ENCODE results near the gene CREB3.
A peak's percentile ranks its signal among the peaks of the same experiment; 100 is the strongest.

Gene CREB3

GRCh38 chr9:35771943-35772342, 39.5 kb downstream of the CREB3 start:
- no peaks in the 10 kb centered on the region; the same call in 1 of the 2 replicates for H3K36me3 ChIP-seq (replicated peaks)
- no peak overlapping the region for H3K4me3 ChIP-seq
- in situ Hi-C loops (cut with MboI; ENCODE audit: low sequenced_read_pairs) = no loop called here
- H3K4me1 ChIP-seq = peaks cover 37% of the 10 kb centered on the region
- no peak for DNase-seq (ENCODE audit: low spot score in 2 of 2)
- H3K9me3 ChIP-seq = no peaks in the 10 kb centered on the region
- H3K27me3 ChIP-seq (ENCODE audit: low read depth) = no peaks in the 10 kb centered on the region

DNA sequence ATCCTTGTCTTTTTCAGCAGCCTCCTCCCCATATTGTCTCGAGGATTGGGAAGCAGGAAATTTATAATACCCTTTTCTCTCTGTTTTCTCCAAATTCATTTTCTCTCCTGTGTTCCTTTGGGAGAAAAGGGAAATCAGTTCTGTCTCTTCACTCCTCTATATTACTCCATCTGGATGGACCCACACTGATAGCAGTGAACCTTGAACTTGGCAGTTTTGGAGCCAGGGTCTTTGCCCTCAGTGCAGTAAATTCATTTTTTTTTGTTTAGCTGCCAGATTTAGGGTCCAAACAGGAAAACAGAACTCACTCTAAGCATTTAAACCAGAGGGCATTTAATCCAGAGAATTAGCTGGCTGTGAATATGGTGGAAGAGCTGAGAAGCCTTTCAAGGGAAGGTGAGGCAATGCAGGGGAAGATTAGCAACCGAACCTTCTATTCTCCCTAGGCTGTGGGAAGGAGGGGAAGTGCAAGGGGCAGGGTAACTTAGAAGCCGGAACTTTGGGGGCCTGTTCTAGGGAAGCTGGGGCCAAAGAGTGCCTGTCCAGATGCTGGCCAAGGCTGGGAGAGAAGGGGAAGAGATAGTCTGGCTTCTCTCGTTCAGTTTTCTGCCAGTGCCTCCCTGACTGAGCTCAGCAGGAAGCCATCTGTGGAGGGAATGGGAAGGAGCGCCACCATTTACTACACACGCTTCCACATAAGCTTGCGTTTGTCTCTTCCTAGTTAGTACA, 42.6 kb downstream of the CREB3 start:
- H3K4me1 ChIP-seq = peaks cover 37% of the 10 kb centered on the region
- no peaks in the 10 kb centered on the region for H3K27me3 ChIP-seq (ENCODE audit: low read depth)
- in situ Hi-C loops (cut with MboI; ENCODE audit: low sequenced_read_pairs) = no loop called here
- DNase-seq (ENCODE audit: low spot score in 2 of 2) = peak; percentile 35 to 42
- H3K36me3 ChIP-seq (replicated peaks) = no peaks in the 10 kb centered on the region; the same call in 1 of the 2 replicates
- no peaks in the 10 kb centered on the region for H3K9me3 ChIP-seq
- H3K4me3 ChIP-seq = no peak overlapping the region

- Histone ChIP-seq H3K4me3 (no peak overlapping the region), H3K27me3 (ENCODE audit: low read depth) (no peaks in the 10 kb centered on the region), H3K9me3 (no peaks in the 10 kb centered on the region), H3K4me1 (peaks cover 34% of the 10 kb centered on the region), H3K36me3 (replicated peaks) (no peaks in the 10 kb centered on the region; the same call in 1 of the 2 replicates)
- DNase-seq (ENCODE audit: low spot score in 2 of 2) = peak; percentile 40 to 50
- in situ Hi-C loops (cut with MboI; ENCODE audit: low sequenced_read_pairs) = no loop called here
Observed at GRCh38 chr9:35776018-35776417, 43.6 kb downstream of the CREB3 start.

GRCh38 chr9:35778496-35778895, 46.0 kb downstream of the CREB3 start:
- Histone ChIP-seq H3K27me3 (ENCODE audit: low read depth) (no peaks in the 10 kb centered on the region), H3K4me3 (no peak overlapping the region), H3K36me3 (replicated peaks) (no peaks in the 10 kb centered on the region), H3K4me1 (peaks cover 22% of the 10 kb centered on the region), H3K9me3 (no peaks in the 10 kb centered on the region)
- in situ Hi-C loops (cut with MboI; ENCODE audit: low sequenced_read_pairs) = no loop called here
- no peak for DNase-seq (ENCODE audit: low spot score in 2 of 2)

DNA sequence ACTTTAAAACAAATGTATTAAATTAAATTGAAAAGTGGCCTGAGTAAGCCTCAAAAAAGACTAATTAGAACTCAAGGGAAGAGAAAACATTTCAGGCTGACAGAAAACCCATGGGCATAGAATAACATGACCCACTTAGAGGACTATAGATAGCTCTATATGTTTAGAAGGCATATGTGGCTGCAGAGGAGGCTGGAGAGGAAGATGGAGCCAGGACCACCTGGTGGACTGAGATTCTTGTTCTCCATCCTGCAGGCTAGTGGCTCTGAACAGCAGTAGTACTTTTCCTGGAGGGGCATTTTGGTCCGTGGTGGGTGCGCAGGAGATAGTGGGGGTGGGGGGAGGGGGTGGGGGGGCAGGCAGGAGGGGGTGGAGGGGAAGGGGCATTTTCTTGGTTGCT, 48.6 kb downstream of the CREB3 start:
- H3K4me3 ChIP-seq = no peak overlapping the region
- no peaks in the 10 kb centered on the region for H3K27me3 ChIP-seq (ENCODE audit: low read depth)
- no peaks in the 10 kb centered on the region for H3K36me3 ChIP-seq (replicated peaks)
- no peak for DNase-seq (ENCODE audit: low spot score in 2 of 2)
- no peaks in the 10 kb centered on the region for H3K9me3 ChIP-seq
- in situ Hi-C loops (cut with MboI; ENCODE audit: low sequenced_read_pairs) = no loop called here
- H3K4me1 ChIP-seq = peaks cover 6% of the 10 kb centered on the region

DNA sequence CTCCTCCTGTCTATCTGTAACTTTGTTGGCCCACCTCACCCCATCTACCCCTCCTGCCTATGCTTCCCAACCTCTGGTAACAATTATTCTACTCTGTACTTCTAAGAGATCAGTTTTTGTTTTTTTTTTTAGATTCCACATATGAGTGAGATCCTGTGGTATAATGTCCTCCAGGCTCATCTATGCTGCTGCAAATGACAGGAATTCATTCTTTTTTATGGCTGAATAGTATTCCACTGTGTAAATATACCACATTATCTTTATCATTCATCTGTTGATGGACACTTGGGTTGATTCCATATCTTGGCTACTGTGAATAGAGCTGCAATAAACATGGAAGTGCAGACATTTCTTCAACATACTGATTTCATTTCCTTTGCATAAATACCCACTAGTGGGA, 51.0 kb downstream of the CREB3 start:
- H3K9me3 ChIP-seq = no peaks in the 10 kb centered on the region
- DNase-seq (ENCODE audit: low spot score in 2 of 2) = no peak
- H3K4me1 ChIP-seq = peaks cover 2% of the 10 kb centered on the region; the same call in 1 of the 2 replicates
- H3K27me3 ChIP-seq (ENCODE audit: low read depth) = no peaks in the 10 kb centered on the region
- no peak overlapping the region for H3K4me3 ChIP-seq
- in situ Hi-C loops (cut with MboI; ENCODE audit: low sequenced_read_pairs) = no loop called here
- H3K36me3 ChIP-seq (replicated peaks) = no peaks in the 10 kb centered on the region; the same call in 1 of the 2 replicates

Measured in HAP-1 (cell line).